Measurements from ENCODE around the gene SLU7.

SLU7 gene

DNA sequence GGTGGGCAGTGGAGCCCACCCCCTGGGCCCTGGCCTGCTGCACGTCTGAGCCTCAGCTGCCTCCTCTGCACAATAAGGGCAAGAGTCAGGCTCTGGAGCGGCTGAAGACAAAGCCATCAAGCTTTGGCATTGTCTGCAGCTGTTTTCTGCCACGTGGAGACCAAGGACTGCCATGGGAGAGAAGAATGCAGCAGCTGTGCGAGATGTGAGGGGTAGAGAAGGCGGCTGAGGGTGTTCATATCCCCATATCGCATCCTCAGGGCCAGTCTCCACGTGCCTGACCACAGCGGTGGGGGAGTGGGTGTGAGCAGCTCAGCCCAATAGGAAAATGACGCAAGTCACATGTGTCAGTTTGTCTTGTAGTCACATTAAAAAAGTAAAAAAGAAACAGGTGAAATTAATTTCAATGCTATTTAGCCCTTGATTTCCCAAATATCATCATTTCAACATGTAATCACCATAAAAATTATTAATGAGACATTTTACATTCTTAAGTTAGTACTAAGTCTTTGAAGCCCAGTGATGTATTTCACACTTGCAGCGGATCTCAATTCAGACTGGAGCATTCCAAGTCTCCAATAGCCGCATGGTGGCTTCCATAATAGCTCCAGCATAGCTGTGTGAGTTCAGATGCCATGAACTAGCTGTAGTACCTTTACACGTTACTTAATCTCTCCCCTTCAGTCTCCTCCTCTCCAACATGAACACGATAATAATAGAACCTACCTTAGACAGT lies 55.1 kb downstream of the SLU7 start:
- no peak for DNase-seq

DNA sequence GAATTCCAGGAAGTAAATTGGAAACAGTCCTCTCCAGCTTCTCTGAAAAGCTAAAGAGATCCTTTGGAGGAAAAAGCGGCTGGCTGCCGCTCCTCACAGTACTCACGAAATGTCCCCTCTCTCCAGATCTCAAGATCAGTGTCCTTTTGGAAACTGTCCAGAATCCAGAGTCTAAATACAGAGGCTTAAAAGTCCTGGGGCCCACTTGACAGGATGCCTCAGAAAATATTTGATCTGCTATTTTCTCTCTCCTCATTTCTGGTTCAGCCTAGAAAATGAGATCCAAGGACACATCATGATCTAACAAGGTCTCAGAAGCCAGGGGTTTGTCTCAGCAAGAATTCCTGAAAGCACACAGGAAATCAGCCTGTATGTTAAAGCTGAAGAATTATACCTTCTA lies 55.7 kb downstream of the SLU7 start:
- DNase-seq: no peak

DNA sequence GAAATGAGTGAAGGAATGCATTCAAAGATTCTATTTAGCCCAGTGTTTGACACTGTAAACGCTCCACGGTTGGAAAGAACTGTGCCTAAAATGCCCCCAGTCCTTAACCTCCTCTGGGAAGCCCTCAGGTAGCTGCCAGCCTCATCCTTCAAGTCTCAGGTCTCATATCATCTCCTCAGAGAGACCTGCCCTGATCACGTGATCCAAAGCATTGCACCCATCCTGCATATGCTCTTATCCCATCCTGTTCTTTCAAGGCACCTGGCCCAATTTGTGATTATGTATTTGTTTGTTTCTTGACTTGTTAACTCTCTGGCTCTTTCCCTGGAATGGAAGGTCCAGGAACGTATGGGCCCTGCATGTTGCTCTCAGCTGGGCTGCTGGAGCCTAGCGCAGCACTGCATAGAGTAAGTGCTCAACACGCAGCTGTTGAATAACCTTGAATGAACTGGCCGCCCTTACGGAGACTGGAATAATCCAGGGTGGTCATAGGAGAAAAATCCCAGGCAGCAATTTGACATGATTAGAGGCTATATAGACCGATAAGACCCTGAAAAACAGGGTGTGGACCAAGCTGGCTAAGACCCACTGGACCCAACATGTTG lies 57.2 kb downstream of the SLU7 start:
- DNase-seq: no peak

DNA sequence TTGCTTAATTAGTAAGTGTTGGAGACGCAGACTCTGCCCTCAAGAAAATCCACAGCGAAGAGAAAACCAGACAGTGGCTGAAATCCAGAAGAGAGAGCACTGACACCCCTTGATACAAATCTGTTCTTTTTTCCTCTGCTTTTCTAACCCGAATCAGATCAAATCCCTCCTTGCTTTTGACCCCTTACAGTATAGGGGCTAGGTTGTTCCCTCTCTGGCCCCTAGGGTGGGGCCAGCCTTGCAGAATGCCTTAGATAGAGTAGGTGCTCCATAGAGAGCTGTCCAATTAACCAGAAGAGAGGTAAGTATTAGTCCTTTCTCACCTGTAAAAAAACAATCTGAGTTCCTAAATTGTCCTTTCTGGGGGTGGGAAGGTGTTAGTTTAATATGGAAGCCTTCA lies 58.6 kb downstream of the SLU7 start:
- DNase-seq: no peak

GRCh38 chr5:160359816-160360215 lies 59.1 kb downstream of the SLU7 start:
- DNase-seq: no peak

DNA sequence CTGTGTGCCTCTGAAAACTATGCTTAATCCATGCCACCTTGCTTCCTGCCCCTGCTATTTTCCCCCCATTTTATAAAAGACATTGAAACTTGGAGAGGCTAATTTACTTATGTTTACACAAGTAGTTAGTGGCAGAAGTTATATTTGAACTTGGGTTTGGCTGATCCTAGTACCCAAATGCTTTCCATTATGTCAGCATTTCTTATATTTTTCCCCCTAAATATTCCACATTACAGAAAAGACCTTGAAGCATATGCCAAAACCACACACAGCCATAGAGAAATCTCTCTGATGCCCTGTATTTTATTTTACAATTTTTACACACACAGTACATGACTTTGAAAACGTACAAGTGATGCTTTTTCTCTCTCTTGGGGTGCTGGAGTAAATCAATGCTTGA lies 59.6 kb downstream of the SLU7 start:
- DNase-seq: no peak

- no peak for DNase-seq
These were observed 60.9 kb downstream of the SLU7 start for GRCh38 chr5:160357861-160358411.

GRCh38 chr5:160357394-160357793 lies 61.5 kb downstream of the SLU7 start:
- no peak for DNase-seq

DNA sequence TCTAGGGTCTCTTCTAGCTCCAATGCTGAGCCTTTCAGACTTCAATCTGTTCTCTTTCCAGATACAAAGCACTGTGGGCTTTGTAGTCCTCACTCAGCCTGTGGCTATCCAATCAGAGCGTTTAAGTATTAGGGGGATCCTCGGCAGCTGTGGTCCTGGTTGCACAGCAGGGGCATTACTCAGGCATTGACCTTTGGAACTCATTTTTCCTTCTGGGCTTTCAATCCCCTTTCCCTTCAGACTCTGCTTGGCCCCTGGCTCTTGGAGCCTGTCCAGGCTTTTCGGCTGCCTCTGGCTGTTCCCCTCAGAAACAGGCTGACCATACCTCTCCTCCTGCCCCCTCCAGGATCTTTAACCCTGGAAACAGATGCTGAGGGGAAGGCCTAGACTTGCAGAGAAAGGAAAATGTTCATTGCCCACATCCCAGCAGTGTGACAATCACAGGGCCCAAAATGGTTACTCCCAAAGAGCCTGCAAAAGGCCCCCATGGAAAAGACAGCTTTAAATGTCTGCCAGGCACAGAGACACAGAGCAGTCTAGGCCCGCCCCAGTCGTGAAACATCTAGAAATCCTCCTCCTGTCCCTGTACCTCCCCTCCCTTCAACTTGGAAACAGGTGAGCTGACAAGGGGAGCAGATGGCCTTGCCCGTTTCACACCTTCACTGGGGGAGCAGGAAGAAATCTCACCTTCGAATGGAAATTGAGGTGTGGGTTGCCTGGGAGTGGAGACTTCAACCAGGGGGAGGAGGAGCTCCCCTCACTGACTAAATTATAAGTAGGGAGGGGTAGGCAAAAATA lies 62.1 kb downstream of the SLU7 start:
- no peak for DNase-seq

GRCh38 chr5:160354666-160355065 lies 64.2 kb downstream of the SLU7 start:
- no peak for DNase-seq

- DNase-seq: no peak
These were observed 65.5 kb downstream of the SLU7 start for GRCh38 chr5:160353379-160353778.

- no peak for DNase-seq
These were observed 66.6 kb downstream of the SLU7 start for GRCh38 chr5:160352308-160352707.

All from activated CD4-positive, alpha-beta T cell treated with anti-CD3 and anti-CD28 coated beads, Interleukin-2, amount 50 U/mL, for 1 hour (primary cell).